Motor neuron (in vitro differentiated cells): ENCODE data around the gene IRF8. TPM values are rescaled to one million over a fixed set of nuclear protein-coding genes. Genes with fewer than 3 reads are reported as not detected.
"Not testable (repeated sequence)": the region's sequence is repeated elsewhere in the genome, so short reads cannot be mapped to it uniquely, and the experiment has no call there.

Source experiments
- ATAC-seq, 8 experiments: fragments of 200-7000 bp; cut with Tn5 transposase; replicated peaks in 6 of 8; 2 replicates each; pipeline ENCODE4 v1.8.0; 2021; ENCODE audit warnings: mild to moderate bottlenecking in 8 of 8, moderate library complexity in 8 of 8
- H3K27ac ChIP-seq, 2 donors: fragments of 250-450 bp; sonication (Bioruptor Pico); 2 replicates each; pipeline ENCODE4 v1.9.0; 2021; ENCODE audit warnings: antibody characterized with exemption in 2 of 2, mild to moderate bottlenecking in 2 of 2, moderate library complexity in 1 of 2
- H3K4me1 ChIP-seq, 2 donors: fragments of 250-450 bp; sonication (Bioruptor Pico); replicated peaks in 1 of 2; 2 replicates each; pipeline ENCODE4 v1.6.1; 2021; ENCODE audit warnings: antibody characterized with exemption in 2 of 2, mild to moderate bottlenecking in 2 of 2, moderate library complexity in 1 of 2
- H3K4me3 ChIP-seq, 5 donors: fragments of 250-450 bp; sonication (Bioruptor Pico); 2 replicates each; pipeline ENCODE4 v1.9.0; 2021; ENCODE audit warnings: antibody characterized with exemption in 5 of 5, mild to moderate bottlenecking in 5 of 5, moderate library complexity in 4 of 5
- WGBS, 10 experiments: fragments of 450-650 bp; shearing (Covaris generic); methylation state at CpG; one replicate each; pipeline ENCODE4 v1.0.0; 2022; 5-methylcytosine and 5-hydroxymethylcytosine counted together
- in situ Hi-C, 9 experiments: fragments of 400-800 bp; cut with MboI; loops; one replicate each; pipeline ENCODE4 v1.15.0; 2021; ENCODE audit warnings: low sequenced_read_pairs in 9 of 9, low pct_unique_long_range_greater_than_20kb in 2 of 9; ENCODE audit not compliant: unreplicated experiment in 9 of 9
- total RNA-seq, 8 experiments: library from RNA; unstranded; fragments of 300-600 nt; gene quantifications; 2 replicates each; pipeline versions ENCODE4 v1.2.3 to v1.2.4, GENCODE V29; 2022

Gene IRF8
- total RNA-seq, 8 experiments from 2014 or later = 0.22 to 6.2 (median 0.81) TPM; not detected in 2

GRCh38 chr16:85905110-85906095 lies 6.4 kb downstream of the IRF8 start:
- in situ Hi-C loops = no loop called here
- no peak for ATAC-seq

GRCh38 chr16:85906349-85906748 lies 7.4 kb downstream of the IRF8 start:
- ATAC-seq = no peak

More at GRCh38 chr16:85905110-85906095, 6.4 kb downstream of the IRF8 start:
- H3K4me3 ChIP-seq = no peak overlapping the region
- 34 to 100% (median 83%) methylated on average over 2 to 19 of the region's 20 CpGs for WGBS, 10 experiments
- H3K27ac ChIP-seq = no peak overlapping the region
- H3K4me1 ChIP-seq = no peaks in the 10 kb centered on the region

GRCh38 chr16:85907231-85907630 lies 8.3 kb downstream of the IRF8 start:
- H3K4me3 ChIP-seq, H3K27ac ChIP-seq, ATAC-seq, in situ Hi-C loops: not testable (repeated sequence)
- WGBS, 10 experiments = 67 to 98% (median 81%) methylated on average over 2 to 7 of the region's 9 CpGs; no CpG with 5 or more reads in 4 of the 10 experiments
- peaks cover 11% of the 10 kb centered on the region in 2 donors for H3K4me1 ChIP-seq

More at GRCh38 chr16:85906349-85906748, 7.4 kb downstream of the IRF8 start:
- Histone ChIP-seq H3K4me1 (peaks cover 2% of the 10 kb centered on the region in 2 donors), H3K4me3 (no peak overlapping the region), H3K27ac (no peak overlapping the region)
- WGBS, 10 experiments = 20 to 91% (median 63%) methylated on average over 4 to 10 of the region's 13 CpGs; no CpG with 5 or more reads in 3 of the 10 experiments
- in situ Hi-C loops = no loop called here

GRCh38 chr16:85908444-85908843 lies 9.5 kb downstream of the IRF8 start:
- ATAC-seq = no peak
- in situ Hi-C loops = no loop called here
- Histone ChIP-seq H3K27ac (no peak overlapping the region), H3K4me1 (peaks cover 15 to 20% of the 10 kb centered on the region in 2 donors), H3K4me3 (no peak overlapping the region)
- 0 to 79% (median 45%) methylated on average over 1 to 3 of the region's 3 CpGs; no CpG with 5 or more reads in 1 of the 10 experiments for WGBS, 10 experiments

- ATAC-seq = no peak
- WGBS, 10 experiments = 10 to 100% (median 90%) methylated on average over 1 to 9 of the region's 10 CpGs
- Histone ChIP-seq H3K4me3 (no peak overlapping the region), H3K4me1 (peaks cover 15 to 23% of the 10 kb centered on the region in 2 donors), H3K27ac (no peak overlapping the region)
- in situ Hi-C loops = no loop called here
Measured at GRCh38 chr16:85908889-85909589, 10.1 kb downstream of the IRF8 start.

- peaks cover 15 to 25% of the 10 kb centered on the region in 2 donors for H3K4me1 ChIP-seq
- no peak overlapping the region for H3K27ac ChIP-seq
- ATAC-seq = no peak
- no peak overlapping the region for H3K4me3 ChIP-seq
- 10 to 100% (median 89%) methylated on average over 2 to 16 of the region's 17 CpGs for WGBS, 10 experiments
- in situ Hi-C loops = no loop called here
Measured at GRCh38 chr16:85909932-85910853, 11.2 kb downstream of the IRF8 start.

GRCh38 chr16:85910854-85911247 lies 11.9 kb downstream of the IRF8 start:
- H3K27ac ChIP-seq = no peak overlapping the region
- in situ Hi-C loops = no loop called here
- no peak for ATAC-seq

GRCh38 chr16:85911251-85911930 lies 12.4 kb downstream of the IRF8 start:
- WGBS, 10 experiments = 57 to 94% (median 75%) methylated on average over 1 to 8 of the region's 15 CpGs; no CpG with 5 or more reads in 2 of the 10 experiments
- H3K27ac ChIP-seq = peak overlapping the region; percentile 27 to 40
- H3K4me3 ChIP-seq = no peak overlapping the region
- peaks cover 15 to 25% of the 10 kb centered on the region in 2 donors for H3K4me1 ChIP-seq
- in situ Hi-C loops = no loop called here
- no peak for ATAC-seq

More at GRCh38 chr16:85910854-85911247, 11.9 kb downstream of the IRF8 start:
- H3K4me1 ChIP-seq = peaks cover 15 to 25% of the 10 kb centered on the region in 2 donors
- H3K4me3 ChIP-seq = no peak overlapping the region
- 37 to 92% (median 80%) methylated on average over 1 to 7 of the region's 9 CpGs; no CpG with 5 or more reads in 1 of the 10 experiments for WGBS, 10 experiments

GRCh38 chr16:85912211-85912974 lies 13.4 kb downstream of the IRF8 start:
- in situ Hi-C loops = no loop called here
- Histone ChIP-seq H3K4me3 (no peak overlapping the region), H3K27ac (peak overlapping the region in 1 of 2 donors; percentile 20), H3K4me1 (peaks cover 15 to 25% of the 10 kb centered on the region in 2 donors)
- 0 to 52% (median 24%) methylated on average over 1 to 13 of the region's 13 CpGs; no CpG with 5 or more reads in 1 of the 10 experiments for WGBS, 10 experiments
- ATAC-seq = peak in 5 of 8 experiments; percentile 49 to 82 (median 70)

GRCh38 chr16:85913141-85913601 lies 14.2 kb downstream of the IRF8 start:
- 39 to 97% (median 80%) methylated on average over 2 to 6 of the region's 12 CpGs; no CpG with 5 or more reads in 5 of the 10 experiments for WGBS, 10 experiments
- in situ Hi-C loops = no loop called here
- no peak for ATAC-seq
- Histone ChIP-seq H3K4me3 (no peak overlapping the region), H3K27ac (no peak overlapping the region), H3K4me1 (peaks cover 15 to 25% of the 10 kb centered on the region in 2 donors)
